GM23248 (cell line): ENCODE results near the gene OR52E4. TPM values are rescaled to one million over a fixed set of nuclear protein-coding genes. Genes with fewer than 3 reads are reported as not detected.

Experiments used
- DNase-seq: peaks from one replicate; pipeline ENCODE4 v3.0.0-alpha.2; 2015
- H2AFZ ChIP-seq: fragments of 200-600 bp; sonication (generic); 2 replicates; pipeline ENCODE4 v1.6.1; 2016; ENCODE audit warnings: antibody characterized with exemption
- H3F3A ChIP-seq: fragments of 200-600 bp; sonication (generic); 2 replicates; pipeline ENCODE4 v1.6.1; 2016; ENCODE audit warnings: mild to moderate bottlenecking, antibody characterized with exemption, mixed run types; ENCODE audit not compliant: insufficient read depth
- H3K27ac ChIP-seq: fragments of 200-600 bp; sonication (generic); 2 replicates; pipeline ENCODE4 v1.5.1; 2016; ENCODE audit warnings: mild to moderate bottlenecking
- H3K27me3 ChIP-seq: fragments of 200-600 bp; sonication (generic); replicated peaks from 2 replicates; pipeline ENCODE4 v1.6.1; 2016; ENCODE audit warnings: mild to moderate bottlenecking; ENCODE audit not compliant: insufficient read depth
- H3K36me3 ChIP-seq: fragments of 200-600 bp; sonication (generic); 2 replicates; pipeline ENCODE4 v1.6.1; 2016; ENCODE audit warnings: low read depth, mild to moderate bottlenecking
- H3K4me1 ChIP-seq: fragments of 200-600 bp; sonication (generic); 2 replicates; pipeline ENCODE4 v1.6.1; 2016; ENCODE audit warnings: mild to moderate bottlenecking; ENCODE audit not compliant: insufficient read depth
- H3K4me2 ChIP-seq: fragments of 200-600 bp; sonication (generic); one replicate; pipeline ENCODE4 v1.6.1; 2016; ENCODE audit warnings: mild to moderate bottlenecking; ENCODE audit not compliant: unreplicated experiment
- H3K4me3 ChIP-seq: fragments of 200-600 bp; sonication (generic); 2 replicates; pipeline ENCODE4 v1.5.1; 2016; ENCODE audit warnings: mild to moderate bottlenecking
- H3K79me2 ChIP-seq: fragments of 200-600 bp; sonication (generic); 2 replicates; pipeline ENCODE4 v1.6.1; 2016; ENCODE audit warnings: mild to moderate bottlenecking; ENCODE audit not compliant: insufficient read depth
- H3K9ac ChIP-seq: fragments of 200-600 bp; sonication (generic); 2 replicates; pipeline ENCODE4 v1.6.1; 2016; ENCODE audit warnings: mild to moderate bottlenecking
- H3K9me2 ChIP-seq: fragments of 200-600 bp; sonication (generic); 2 replicates; pipeline ENCODE4 v1.6.1; 2016; ENCODE audit warnings: mixed run types, mild to moderate bottlenecking, moderate library complexity; ENCODE audit not compliant: insufficient read depth
- H3K9me3 ChIP-seq: fragments of 200-600 bp; sonication (generic); one replicate; pipeline ENCODE4 v1.6.1; 2017; ENCODE audit warnings: low read depth
- H4K20me1 ChIP-seq: fragments of 200-600 bp; sonication (generic); 2 replicates; pipeline ENCODE4 v1.6.0; 2016; ENCODE audit not compliant: insufficient read depth
- EZH2 ChIP-seq: fragments of 200-600 bp; sonication (generic); IDR thresholded peaks from 2 replicates; pipeline ENCODE4 v1.6.1; 2018; ENCODE audit warnings: antibody characterized with exemption, mild to moderate bottlenecking; ENCODE audit not compliant: insufficient read depth, poor library complexity, severe bottlenecking
- EZH2phosphoT487 ChIP-seq: fragments of 200-600 bp; sonication (generic); IDR thresholded peaks from 2 replicates; pipeline ENCODE4 v1.6.1; 2018; ENCODE audit warnings: antibody characterized with exemption, moderate library complexity, mild to moderate bottlenecking, low read depth; ENCODE audit not compliant: insufficient read depth
- WGBS, 2 experiments: methylation state at CpG; one replicate each; pipeline ENCODE4 v1.1.6; 2015 to 2017; ENCODE audit warnings: low lambda C conversion rate in 2 of 2, low coverage in 1 of 2; ENCODE audit errors: missing lambda C conversion rate in 2 of 2; 5-methylcytosine and 5-hydroxymethylcytosine counted together
- in situ Hi-C: fragments of 300-500 bp; cut with MboI; formaldehyde crosslinking; loops from 2 replicates; pipeline ENCODE4 v1.15.0; 2020
- polyA plus RNA-seq: library from polyadenylated mRNA; unstranded; fragments of >200 nt; fragmentation: Nextera tagmentation; extraction: Ambion mirVana; gene quantifications from 2 replicates; pipeline ENCODE4 v1.2.1, GENCODE V29; 2016
- total RNA-seq: library from RNA; depleted of rRNA; stranded (reverse); fragments of >200 nt; shearing (Covaris generic); gene quantifications from 2 replicates; pipeline ENCODE4 v1.2.3, GENCODE V29; 2014; rRNA removed

Gene OR52E4
- total and polyA plus RNA-seq, 2 experiments from 2014 or later, result not detected

DNA sequence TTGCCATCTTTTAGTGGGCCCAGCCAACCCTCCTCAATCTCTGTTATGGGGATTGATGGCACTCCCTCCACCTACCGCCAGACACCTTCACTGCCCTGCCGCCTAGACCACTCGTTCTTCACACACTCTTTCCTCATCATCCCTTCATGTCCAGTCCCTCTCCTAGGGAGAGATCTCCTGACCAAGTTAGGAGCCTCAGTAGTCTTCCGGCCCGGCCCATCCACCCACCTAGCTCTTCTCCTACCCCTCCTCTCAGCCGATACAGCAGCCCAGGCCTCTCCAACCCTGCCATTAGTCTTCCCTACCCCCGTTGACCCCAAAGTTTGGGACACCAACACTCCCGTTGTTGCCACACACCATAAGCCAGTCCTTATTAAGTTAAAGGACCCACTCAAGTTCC is 50.6 kb downstream of the OR52E4 start:
- TF ChIP-seq EZH2 (no peak), EZH2phosphoT487 (no peak)
- Histone ChIP-seq H3K9ac (no peak overlapping the region), H3F3A (no peaks in the 10 kb centered on the region), H3K79me2 (no peaks in the 10 kb centered on the region), H3K4me2 (no peak overlapping the region), H2AFZ (no peak overlapping the region), H3K9me3 (no peaks in the 10 kb centered on the region), H3K27me3 (no peaks in the 10 kb centered on the region), H3K36me3 (no peaks in the 10 kb centered on the region), H3K4me1 (no peaks in the 10 kb centered on the region), H3K9me2 (no peaks in the 10 kb centered on the region), H3K4me3 (no peak overlapping the region), H3K27ac (no peak overlapping the region), H4K20me1 (no peaks in the 10 kb centered on the region)
- 37 to 46% methylated on average over 8 of the region's 8 CpGs for WGBS, 2 experiments
- in situ Hi-C loops, result no loop called here
- DNase-seq, result no peak

DNA sequence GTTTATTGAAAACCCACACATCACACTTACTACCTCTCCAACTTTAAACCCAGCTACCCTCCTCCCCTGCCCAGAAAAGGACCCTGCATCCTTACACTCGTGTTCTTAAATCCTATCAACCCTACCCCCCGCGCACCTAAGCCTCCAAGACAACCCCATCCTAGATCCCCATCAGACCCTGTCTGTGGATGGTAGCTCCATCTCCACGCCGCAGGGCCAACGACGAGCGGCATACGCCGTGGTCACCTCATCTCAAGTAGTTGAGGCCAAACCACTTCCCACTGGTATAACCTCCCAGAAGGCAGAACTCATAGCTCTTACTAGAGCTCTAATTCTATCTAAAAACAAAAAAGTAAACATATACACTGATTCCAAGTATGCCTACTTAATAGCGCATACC is 52.2 kb downstream of the OR52E4 start:
- Histone ChIP-seq H3K4me3 (no peak overlapping the region), H3K4me1 (no peaks in the 10 kb centered on the region), H2AFZ (no peak overlapping the region), H3K27ac (no peak overlapping the region), H3K9me2 (no peaks in the 10 kb centered on the region), H3K4me2 (no peak overlapping the region), H3K36me3 (no peaks in the 10 kb centered on the region), H4K20me1 (no peaks in the 10 kb centered on the region), H3K9me3 (no peaks in the 10 kb centered on the region), H3K9ac (no peak overlapping the region), H3F3A (no peaks in the 10 kb centered on the region), H3K79me2 (no peaks in the 10 kb centered on the region), H3K27me3 (no peaks in the 10 kb centered on the region)
- no peak for DNase-seq
- 73 to 80% methylated on average over 11 of the region's 11 CpGs for WGBS, 2 experiments
- TF ChIP-seq EZH2phosphoT487, result no peak
- in situ Hi-C loops, result no loop called here

DNA sequence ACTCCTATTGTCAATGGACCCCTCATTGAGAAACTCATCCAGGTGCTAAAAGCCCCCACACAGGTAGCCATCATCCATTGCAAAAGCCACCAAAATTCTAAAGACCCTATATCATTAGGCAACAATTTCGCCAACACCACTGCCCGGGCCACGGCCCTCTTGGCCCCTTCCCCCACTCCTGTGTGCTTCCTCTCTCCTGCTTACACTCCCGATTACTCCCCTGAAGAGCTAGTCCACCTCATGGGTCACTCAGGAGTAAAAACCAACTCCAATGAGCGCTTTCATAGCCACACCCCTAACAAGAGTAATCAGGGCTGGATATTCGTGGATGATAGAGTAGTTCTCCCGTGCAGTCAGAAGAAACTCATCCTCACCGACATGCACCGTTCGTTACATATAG is 52.7 kb downstream of the OR52E4 start:
- no peaks in the 10 kb centered on the region for H3F3A ChIP-seq
- H3K27ac ChIP-seq, result no peak overlapping the region
- no peaks in the 10 kb centered on the region for H3K9me3 ChIP-seq
- H4K20me1 ChIP-seq, result no peaks in the 10 kb centered on the region
- H3K9me2 ChIP-seq, result no peaks in the 10 kb centered on the region
- no peaks in the 10 kb centered on the region for H3K27me3 ChIP-seq
- H3K79me2 ChIP-seq, result no peaks in the 10 kb centered on the region
- 45 to 60% methylated on average over 10 of the region's 10 CpGs for WGBS, 2 experiments
- no peak overlapping the region for H3K9ac ChIP-seq
- no peaks in the 10 kb centered on the region for H3K4me1 ChIP-seq
- H3K4me3 ChIP-seq, result no peak overlapping the region
- no peak for DNase-seq
- TF ChIP-seq EZH2phosphoT487 (no peak), EZH2 (no peak)
- no peak overlapping the region for H2AFZ ChIP-seq
- H3K4me2 ChIP-seq, result no peak overlapping the region
- in situ Hi-C loops, result no loop called here
- H3K36me3 ChIP-seq, result no peaks in the 10 kb centered on the region

Other genes starting within 250 kb of the OR52E4 start
- 10.7 and 11.9 TPM in 2 replicates for gene TRIM5, start 195.6 kb upstream of the OR52E4 start, total RNA-seq
- gene TRIM5, start 195.6 kb upstream of the OR52E4 start, polyA plus RNA-seq, result 12.7 and 14.0 TPM in 2 replicates
- 58.4 and 114 TPM in 2 replicates for gene TRIM22, start 190.8 kb upstream of the OR52E4 start, total RNA-seq
- 50.2 and 51.1 TPM in 2 replicates for gene TRIM22, start 190.8 kb upstream of the OR52E4 start, polyA plus RNA-seq
- not detected in 2 replicates for gene OR56B1, start 144.2 kb upstream of the OR52E4 start, total RNA-seq
- gene OR56B1, start 144.2 kb upstream of the OR52E4 start, polyA plus RNA-seq, result not detected in 2 replicates
- gene OR52N4, start 126.4 kb upstream of the OR52E4 start, total RNA-seq, result 0.43 TPM in 1 of 2 replicates, not detected in the other
- not detected in 2 replicates for gene OR52N4, start 126.4 kb upstream of the OR52E4 start, polyA plus RNA-seq
- gene OR52N5, start 97.3 kb upstream of the OR52E4 start, total RNA-seq, result not detected in 2 replicates
- not detected in 2 replicates for gene OR52N5, start 97.3 kb upstream of the OR52E4 start, polyA plus RNA-seq
- gene OR52N1, start 89.4 kb upstream of the OR52E4 start, total RNA-seq, result not detected in 2 replicates
- gene OR52N1, start 89.4 kb upstream of the OR52E4 start, polyA plus RNA-seq, result not detected in 2 replicates
- not detected in 2 replicates for gene OR52N2, start 71.7 kb upstream of the OR52E4 start, total RNA-seq
- not detected in 2 replicates for gene OR52N2, start 71.7 kb upstream of the OR52E4 start, polyA plus RNA-seq
- not detected in 2 replicates for gene OR52E6, start 38.7 kb upstream of the OR52E4 start, total RNA-seq
- gene OR52E6, start 38.7 kb upstream of the OR52E4 start, polyA plus RNA-seq, result not detected in 2 replicates
- not detected in 2 replicates for gene OR52E8, start 22.9 kb upstream of the OR52E4 start, total RNA-seq
- gene OR52E8, start 22.9 kb upstream of the OR52E4 start, polyA plus RNA-seq, result not detected in 2 replicates
- not detected in 2 replicates for gene OR52E5, start 12.6 kb downstream of the OR52E4 start, total RNA-seq
- not detected in 2 replicates for gene OR52E5, start 12.6 kb downstream of the OR52E4 start, polyA plus RNA-seq
- gene OR56A3, start 61.6 kb downstream of the OR52E4 start, total RNA-seq, result not detected in 2 replicates
- gene OR56A3, start 61.6 kb downstream of the OR52E4 start, polyA plus RNA-seq, result not detected in 2 replicates
- gene OR56A5, start 87.9 kb downstream of the OR52E4 start, total RNA-seq, result not detected in 2 replicates
- gene OR56A5, start 87.9 kb downstream of the OR52E4 start, polyA plus RNA-seq, result not detected in 2 replicates
- gene OR52L1, start 106.4 kb downstream of the OR52E4 start, total RNA-seq, result not detected in 2 replicates
- gene OR52L1, start 106.4 kb downstream of the OR52E4 start, polyA plus RNA-seq, result not detected in 2 replicates
- not detected in 2 replicates for gene OR56A4, start 126.3 kb downstream of the OR52E4 start, total RNA-seq
- gene OR56A4, start 126.3 kb downstream of the OR52E4 start, polyA plus RNA-seq, result not detected in 2 replicates
- not detected in 2 replicates for gene OR56A1, start 150.1 kb downstream of the OR52E4 start, total RNA-seq
- not detected in 2 replicates for gene OR56A1, start 150.1 kb downstream of the OR52E4 start, polyA plus RNA-seq
- gene OR56B4, start 227.1 kb downstream of the OR52E4 start, total RNA-seq, result not detected in 2 replicates
- not detected in 2 replicates for gene OR56B4, start 227.1 kb downstream of the OR52E4 start, polyA plus RNA-seq